NCI-H82 (cell line): Measurements from ENCODE around the gene SMOC2.
"Not testable (repeated sequence)": the region's sequence is repeated elsewhere in the genome, so short reads cannot be mapped to it uniquely, and the experiment has no call there.

Experiments
- DNase-seq: peaks from one replicate; lab custom pipeline; 2025; lab: John Stamatoyannopoulos, UW

SMOC2 gene

DNA sequence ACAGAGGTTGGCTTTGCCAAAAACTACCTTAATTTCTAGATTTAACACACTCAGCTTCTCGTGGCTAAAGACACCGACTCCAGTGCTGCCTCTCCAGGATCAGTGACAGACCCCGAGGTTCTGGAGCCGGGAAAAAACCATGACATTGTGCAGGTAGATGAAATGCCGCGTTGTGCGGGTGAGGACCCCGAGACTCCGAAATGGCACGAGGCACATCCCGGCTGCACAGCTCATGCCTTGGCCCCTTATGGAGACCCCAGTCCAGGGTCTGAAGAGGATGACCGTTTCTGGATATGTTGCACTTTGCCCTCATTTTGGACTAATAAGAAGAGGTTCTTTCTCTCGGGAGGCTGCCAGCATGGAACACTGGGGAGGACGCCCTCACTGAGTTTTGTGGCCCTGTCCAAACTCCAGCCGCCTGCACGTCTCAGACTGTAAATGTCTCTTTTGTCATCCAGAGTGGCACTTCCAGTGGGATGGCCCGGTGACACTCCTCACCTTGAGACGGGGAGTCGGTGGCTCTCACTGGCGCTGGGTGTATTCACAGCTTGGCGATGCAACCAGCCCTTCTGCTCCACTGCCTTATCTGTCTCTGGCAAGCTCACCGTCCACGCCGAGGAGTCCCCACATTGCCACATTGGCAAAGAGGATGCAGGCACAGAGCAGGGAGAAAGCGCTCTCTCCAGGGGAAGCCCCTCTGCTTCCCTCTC, 245.2 kb downstream of the SMOC2 start:
- DNase-seq = no peak

DNA sequence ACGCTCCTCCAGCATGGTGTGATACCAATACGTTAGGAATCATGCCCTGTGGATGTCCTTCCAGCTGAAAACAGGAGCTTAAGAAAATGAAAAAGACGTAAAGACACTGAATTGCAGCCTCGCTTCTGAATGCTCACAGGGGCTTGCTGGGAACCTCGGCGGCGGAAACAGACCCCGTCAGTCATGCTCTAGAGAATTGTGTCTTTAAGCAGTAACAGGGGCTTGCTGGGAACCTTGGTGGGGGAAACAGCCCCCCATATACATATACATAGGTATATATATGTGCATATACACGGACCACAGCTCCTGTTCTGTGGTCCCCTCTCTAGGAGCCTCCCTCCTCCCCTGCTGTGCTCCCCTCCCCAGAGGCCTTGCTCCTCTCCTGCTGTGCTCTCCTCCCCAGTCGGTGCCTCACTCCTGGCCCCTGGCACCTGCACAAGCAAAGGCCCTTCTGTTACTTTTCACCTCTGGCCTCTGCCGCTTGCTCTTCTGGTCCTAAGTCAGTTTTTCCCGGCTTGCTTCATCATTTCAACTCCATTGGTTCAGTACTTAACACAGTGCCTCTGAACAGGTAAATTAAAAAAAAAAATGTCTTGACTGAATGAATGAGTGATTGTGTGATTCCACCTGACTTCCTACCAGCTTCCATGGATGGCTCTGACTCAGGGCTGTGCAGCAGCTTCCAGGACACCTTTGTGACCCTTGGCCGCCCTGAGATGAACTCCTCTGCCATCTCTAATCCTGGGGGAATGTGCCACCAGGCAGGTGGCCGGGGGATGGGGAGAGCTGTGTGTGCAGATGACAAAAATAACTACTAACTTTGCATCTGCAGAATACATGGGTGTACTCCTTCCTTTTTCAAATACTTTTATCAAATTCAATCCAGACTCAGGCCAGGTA, 246.1 kb downstream of the SMOC2 start:
- no peak for DNase-seq

DNA sequence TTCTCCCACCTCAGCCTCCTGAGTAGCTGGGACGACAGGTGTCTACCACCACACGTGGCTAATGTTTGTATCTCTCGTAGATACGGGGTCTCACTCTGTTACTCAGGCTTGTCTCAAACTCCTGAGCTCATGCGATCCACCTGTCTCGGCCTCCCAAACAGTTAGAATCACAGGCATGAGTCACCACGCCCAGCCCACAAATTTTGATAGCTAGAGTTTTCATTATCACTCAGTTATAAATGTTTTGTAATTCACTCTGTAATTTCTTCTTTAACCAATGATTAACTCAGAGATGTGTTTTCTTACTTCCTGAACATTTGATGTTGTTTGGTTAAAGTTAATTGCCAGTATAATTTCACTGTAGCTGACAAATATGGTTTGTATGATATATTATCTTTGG, 249.3 kb downstream of the SMOC2 start:
- DNase-seq = no peak

DNA sequence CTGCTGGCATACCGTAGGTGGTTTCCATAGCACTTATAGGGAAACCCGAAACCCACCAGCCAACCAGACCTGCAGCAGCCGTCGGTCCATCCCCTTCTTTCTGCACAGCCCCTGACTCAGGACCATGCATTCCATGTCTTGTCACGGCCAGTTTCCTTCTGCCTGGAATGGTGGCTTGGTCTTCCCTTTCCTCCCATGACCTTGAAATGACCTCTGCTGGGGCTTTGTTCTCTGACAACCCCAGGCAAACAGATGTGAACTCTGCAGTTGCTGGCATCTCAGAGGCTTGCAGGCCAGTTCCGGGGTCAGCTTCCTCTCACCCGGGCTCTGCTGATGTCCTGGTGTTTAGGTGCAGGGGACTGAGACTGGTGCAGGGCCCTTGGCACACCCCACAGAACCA, 250.8 kb downstream of the SMOC2 start:
- no peak for DNase-seq

DNA sequence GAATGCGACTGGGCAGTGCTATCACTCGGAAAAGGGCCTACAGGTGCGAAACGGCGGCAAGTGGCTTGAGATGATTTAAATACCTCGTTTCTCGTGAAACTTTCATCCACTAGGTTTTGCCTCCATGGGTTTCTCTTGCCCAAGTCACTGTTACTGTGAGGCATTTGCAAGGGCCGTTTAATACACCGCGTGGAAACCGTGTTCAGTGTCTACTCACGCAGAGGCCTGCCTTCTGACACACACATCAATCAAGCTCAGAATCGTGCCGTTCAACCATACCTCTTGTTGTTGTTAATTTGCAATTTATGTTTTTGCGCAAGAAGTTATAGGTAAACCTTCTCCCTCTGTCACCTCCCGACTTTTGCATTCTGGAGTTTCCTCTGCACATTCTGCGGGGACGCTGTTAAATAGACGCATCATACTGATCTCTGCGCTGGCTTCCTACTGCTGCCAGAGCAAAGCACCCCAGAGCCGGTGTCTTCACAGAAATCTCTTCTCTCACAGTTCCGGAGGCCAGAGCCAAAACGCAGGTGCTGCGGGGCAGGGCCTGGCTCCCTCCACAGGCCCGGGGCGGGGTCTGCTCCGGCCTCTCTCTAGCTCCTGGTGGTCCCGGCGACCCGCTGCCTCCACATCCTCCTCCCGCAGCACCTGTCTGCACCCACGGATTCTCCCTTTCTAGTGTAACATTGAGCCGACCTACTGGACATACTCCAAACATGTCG, 251.4 kb downstream of the SMOC2 start:
- no peak for DNase-seq

DNA sequence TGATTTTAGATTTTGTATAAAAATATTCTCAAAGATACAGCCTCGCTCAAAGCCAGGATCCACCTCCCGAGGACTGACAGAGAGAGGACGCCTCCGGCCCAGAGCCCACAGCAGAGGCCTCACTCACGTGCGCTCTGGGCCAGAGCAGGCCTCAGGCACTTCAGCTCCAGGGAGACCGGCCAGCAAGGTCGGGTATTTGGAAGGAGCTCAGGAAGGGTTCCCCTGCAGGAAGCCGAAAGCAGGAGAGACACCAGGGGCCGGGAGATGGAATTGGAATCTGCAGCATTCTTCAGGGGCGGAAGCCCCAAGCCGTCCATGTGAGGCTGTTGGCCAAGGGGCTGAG, 251.9 kb downstream of the SMOC2 start:
- not testable (repeated sequence) for DNase-seq

DNA sequence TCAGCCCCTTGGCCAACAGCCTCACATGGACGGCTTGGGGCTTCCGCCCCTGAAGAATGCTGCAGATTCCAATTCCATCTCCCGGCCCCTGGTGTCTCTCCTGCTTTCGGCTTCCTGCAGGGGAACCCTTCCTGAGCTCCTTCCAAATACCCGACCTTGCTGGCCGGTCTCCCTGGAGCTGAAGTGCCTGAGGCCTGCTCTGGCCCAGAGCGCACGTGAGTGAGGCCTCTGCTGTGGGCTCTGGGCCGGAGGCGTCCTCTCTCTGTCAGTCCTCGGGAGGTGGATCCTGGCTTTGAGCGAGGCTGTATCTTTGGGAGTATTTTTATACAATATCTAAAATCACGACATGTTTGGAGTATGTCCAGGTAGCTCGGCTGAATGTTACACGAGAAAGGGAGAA, 253.8 kb downstream of the SMOC2 start:
- DNase-seq = not testable (repeated sequence)

DNA sequence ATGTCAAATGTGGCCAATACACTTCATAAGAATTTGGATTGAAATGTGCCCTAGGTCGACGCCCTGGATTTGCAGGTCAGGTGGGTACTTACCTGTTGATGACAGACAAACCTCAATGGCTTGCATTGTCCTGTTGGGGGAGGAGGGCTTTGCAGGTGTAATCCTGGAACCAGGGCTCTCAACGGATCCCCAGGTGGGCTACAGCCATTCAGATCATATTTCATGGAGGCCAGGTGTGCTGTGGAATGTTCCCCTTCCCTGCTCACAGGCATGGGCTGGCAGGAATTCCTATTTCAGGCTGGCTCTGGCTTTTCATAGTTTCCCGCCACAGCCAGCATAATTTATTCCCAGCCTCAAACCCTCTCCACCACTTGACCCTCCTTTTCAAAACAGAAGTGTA, 254.7 kb downstream of the SMOC2 start:
- DNase-seq = no peak

DNA sequence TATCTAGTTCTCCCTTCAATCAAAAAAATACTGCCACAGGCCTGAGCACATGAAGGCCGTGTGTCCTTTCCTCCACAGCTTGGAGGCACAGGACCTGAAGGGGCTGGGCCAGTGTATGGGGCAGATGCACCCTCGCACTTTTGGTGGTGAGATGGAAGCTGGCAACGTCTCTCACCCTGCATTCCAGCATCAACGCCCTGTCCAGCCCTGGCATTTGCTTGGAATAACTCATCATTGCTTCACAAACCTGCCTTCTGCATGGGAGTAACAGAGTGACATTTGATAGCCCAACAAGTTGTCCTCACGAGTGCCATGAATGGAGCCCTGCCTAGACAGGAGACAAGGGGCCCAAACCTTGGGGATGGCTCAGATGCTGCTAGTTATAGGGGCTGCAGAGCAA, 257.9 kb downstream of the SMOC2 start:
- no peak for DNase-seq

DNA sequence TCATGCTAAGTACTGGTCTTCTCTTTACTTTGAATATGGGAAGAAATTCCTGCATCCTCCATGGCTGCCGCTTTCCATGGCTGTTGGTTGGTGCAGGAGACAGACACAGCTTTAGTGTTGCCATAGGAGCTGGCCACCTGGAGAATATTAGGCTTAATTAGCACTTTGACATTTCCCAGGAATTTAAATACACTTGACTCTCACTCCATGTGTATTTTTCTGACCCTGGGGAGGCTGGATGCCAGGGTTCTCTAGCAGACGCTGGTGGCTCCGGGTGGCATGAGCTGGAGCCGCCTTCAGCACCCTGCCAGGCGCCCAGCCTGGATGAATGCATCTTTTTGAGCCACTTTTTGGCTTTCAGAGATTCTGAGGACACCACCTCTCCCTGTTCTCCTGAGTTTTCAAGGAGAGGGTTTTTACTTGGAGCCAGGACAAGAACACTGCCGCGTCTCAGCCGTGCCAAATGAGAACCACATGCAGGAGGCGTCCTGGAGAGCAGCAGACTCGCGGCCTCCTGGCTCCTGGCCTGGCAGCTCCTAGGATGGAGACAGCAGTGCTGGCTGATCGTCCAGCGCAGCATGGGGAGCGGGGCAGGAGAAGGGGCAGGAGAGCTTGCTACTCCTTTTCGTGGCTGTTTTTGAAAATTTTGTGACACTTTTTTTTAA, 258.8 kb downstream of the SMOC2 start:
- no peak for DNase-seq

DNA sequence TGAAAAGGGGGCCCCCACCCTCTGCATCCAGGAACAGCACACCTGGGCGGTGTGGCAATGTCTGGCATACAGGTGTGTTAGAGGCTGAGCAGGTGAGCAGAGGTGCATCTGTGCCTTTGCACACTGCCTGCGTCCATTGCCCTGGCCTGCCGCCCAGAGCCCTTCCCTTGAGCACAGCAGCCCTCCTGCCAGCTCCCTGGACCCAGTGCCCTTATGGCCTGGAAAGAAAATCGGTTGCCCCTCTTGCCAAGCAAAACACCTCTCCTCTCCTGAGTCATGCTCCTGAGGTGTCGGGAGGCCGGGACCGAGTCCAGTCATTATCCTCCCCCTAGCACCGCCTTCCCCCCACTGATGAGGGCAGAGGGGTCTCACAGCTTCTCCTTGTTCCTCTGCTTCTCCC, 259.9 kb downstream of the SMOC2 start:
- no peak for DNase-seq

DNA sequence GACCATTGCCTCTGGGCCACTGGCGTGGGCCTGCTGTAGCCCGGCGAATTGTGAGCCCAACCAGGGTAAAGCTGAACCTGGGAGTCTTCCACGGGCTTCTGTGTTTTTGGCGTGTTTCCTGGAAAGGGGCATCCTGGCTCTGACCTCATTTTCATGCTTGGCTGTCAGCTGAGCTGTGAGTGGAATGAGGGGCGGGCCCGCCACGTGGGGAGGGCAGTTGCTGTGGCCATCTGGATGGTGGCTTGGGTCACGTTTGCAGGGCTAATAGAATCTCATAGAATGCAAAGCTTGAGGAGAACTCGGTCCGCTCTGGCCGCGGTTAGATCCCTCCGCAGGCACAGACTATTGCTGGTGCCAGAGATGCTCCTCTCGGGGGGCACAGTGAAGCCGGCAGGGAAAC, 263.0 kb downstream of the SMOC2 start:
- no peak for DNase-seq

DNA sequence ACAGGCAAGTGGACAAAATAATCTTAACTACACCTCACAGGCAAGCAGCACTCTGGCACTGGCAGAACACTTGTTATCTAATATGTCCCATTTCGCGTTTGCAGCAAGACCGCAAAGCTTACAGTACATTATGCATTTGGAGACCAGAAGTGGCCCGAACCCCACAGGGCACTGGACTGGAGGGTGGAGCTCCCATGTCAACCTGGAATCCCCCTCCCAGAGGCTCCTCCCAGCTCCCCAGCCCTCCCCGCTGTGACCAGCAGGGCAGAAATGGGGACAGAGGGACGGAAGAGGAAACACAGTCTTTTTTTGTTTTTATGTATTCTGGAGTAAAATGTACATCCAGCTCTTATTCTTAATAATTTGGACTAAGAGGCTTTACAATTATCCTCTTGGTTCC, 263.7 kb downstream of the SMOC2 start:
- DNase-seq = no peak

DNA sequence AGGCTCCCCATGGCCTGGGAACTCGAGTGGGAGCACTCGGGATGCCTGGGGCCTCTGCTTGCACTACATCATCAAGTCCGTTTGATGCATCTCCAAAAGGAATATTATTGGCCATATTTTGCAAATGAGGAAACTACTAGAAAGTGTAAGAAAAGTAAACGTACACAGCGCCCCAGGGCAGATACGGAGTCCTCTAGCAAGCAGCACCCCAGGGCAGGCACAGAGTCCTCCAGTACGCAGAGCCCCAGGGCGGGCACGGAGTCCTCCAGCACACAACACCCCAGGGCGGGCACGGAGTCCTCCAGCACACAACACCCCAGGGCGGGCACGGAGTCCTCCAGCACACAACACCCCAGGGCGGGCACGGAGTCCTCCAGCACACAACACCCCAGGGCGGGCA, 264.3 kb downstream of the SMOC2 start:
- not testable (repeated sequence) for DNase-seq

DNA sequence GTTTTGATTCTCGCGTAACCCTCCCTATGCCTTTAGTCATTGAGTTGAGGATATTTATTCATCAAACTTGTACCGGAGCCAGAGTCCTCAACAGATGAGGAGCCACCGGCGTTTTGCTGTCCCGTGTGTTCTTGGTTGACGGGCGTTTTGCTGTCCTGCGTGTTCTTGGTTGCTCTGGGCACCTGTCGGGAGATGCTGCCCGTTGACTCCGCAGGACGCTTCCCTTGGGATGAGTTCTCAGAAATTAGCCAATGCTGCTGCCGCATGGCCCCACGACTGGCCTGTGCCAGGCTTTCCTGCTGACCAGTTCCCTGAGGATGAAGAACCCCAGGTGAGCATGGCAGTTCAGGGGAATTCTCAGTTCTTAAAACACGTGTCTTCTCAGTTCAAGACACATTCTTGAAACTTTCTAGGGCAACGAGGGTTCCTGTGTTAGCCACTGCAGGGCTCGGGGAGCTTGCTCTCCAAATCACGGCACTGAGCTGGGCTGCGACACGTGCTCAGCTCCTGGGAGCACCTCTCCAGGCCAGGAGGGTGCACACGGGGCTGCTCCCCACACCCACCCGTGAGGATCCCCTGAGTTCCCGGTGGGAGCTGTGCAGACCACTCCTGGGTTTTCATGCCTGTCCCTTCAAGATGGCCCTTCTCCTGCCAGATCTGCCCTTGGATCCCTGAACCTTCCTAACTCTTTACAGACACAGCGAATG, 265.6 kb downstream of the SMOC2 start:
- no peak for DNase-seq

DNA sequence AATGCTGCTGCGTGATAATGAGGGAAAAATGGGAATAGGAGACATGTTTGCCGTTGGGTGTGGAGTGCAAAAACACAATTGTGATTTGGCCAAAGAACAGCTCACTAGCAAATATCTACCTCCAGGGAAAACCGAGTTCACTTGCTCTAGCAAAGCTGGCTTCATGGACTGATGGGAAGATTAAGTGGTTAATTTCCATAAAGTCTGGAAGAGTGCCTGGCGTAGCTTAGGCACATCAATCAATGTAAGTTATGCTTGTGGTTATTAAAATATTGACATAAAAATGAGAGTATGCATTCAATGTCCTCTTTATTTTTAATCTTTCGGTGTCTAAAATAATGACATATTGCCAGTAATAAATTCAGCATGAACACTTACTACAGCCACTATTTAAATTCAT, 267.5 kb downstream of the SMOC2 start:
- DNase-seq = no peak

DNA sequence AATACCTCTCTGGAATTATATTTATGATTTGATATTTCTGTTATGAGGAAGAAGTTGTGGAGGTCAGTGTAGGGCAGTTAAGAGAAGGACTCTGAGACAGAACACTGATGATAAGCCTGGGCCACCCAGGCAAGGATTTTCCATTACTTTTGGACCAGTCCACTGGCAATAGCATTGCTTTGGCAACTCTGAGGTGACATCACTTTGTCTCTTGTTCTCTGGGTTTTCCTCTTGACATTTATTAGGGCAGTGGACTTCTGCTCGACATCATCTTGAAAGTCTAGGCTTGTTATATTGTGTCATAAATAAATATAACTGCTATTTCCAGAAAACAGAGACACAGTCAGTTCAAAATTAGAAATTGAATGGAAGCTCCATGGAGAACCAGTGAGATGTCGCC, 268.0 kb downstream of the SMOC2 start:
- no peak for DNase-seq

DNA sequence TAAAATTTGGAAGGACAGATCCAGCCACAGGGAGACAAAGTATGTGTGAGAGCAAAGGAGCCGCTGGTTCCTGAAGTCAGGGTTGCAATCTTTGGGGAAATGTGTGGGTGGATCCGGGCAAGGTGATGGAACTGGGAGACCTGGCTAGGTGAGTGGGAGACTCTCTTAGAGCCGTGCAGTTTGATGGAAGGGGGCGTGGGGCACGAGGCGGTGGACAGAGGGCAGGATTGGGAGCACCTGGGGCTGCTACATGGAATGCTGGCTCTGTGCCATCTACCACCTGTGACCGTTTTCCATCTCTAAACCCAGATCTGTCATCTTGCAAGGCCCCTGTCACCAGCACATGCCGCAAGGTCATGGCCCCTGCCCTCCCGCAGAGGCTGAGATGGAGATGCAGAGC, 268.4 kb downstream of the SMOC2 start:
- no peak for DNase-seq

DNA sequence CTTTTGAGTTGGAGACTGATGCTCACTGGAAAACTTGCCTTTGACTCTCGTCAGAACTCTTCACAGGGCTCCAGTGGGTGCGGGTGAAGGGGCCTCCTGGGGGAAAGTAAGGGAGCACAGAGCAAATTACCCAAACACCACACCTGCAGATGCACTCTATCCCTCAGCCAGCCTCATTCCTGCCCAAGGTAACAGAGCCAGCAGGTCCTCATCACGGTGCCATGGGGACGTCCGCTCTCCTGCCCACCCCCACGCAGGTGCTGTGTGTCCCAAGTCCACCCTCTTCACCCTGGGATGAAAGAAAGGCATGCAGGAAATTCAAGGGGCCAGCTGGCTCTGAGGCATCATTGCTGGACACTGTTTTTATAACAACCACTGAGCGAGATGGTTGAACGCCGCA, 269.0 kb downstream of the SMOC2 start:
- DNase-seq = no peak

DNA sequence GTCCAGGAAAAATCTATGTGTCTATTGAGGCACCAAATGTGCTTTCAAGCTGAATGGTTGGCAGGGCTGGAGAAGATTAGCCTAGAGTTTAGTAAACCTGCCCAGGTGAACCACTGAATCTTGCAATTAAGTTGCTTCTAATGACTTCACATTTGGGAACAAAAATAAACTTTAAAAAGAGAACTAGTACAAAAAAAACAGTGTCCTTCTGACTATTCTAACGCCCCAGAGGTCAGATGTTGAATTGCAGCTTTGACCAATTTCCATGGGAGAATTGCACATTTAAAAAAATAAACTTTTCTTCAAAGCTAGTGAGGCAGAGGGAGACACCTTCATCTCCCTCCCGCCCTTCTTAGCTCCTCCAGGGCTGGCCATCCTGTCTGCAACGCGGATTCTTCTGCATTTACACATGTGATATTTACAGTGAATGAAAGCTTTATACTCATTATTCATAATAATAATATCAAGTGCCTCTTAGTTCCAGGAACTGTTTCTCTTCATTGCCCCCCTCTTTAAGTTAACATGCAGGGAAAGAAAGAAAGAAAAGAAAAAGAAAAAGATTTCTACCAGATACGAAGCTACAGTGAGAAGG, 270.2 kb downstream of the SMOC2 start:
- no peak for DNase-seq

DNA sequence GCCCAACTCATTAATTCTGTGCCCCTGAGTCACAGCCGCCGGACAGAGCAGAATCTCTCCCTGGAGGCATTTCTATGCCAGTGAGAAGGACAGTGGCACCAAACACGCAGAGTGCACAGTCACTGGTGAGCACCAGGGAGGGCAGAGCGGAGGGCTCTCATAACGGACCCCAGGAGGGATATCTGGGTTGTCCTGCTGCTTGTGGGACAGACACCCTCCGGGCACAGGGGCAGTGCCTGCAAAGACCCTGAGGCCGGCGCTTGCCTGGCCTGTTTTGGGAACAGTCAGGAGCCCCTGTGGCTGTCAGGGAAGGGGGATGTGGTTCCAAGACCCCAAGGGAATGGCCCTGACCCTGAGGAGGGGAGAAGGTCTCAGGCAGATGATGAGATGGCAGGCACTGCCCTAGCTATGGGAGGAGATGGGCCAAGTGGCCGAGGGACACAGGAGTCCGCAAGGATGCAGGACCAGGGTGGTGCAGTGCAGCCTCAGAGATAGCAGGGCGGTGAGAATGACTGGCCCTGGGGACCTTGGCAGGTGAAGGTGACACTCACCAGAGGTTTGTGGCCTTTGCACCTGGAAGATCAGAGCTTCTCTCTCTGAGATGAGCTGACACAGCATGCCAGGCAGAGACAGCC, 270.8 kb downstream of the SMOC2 start:
- DNase-seq = no peak
